ENCODE results near the gene STT3B.

The STT3B gene

DNA sequence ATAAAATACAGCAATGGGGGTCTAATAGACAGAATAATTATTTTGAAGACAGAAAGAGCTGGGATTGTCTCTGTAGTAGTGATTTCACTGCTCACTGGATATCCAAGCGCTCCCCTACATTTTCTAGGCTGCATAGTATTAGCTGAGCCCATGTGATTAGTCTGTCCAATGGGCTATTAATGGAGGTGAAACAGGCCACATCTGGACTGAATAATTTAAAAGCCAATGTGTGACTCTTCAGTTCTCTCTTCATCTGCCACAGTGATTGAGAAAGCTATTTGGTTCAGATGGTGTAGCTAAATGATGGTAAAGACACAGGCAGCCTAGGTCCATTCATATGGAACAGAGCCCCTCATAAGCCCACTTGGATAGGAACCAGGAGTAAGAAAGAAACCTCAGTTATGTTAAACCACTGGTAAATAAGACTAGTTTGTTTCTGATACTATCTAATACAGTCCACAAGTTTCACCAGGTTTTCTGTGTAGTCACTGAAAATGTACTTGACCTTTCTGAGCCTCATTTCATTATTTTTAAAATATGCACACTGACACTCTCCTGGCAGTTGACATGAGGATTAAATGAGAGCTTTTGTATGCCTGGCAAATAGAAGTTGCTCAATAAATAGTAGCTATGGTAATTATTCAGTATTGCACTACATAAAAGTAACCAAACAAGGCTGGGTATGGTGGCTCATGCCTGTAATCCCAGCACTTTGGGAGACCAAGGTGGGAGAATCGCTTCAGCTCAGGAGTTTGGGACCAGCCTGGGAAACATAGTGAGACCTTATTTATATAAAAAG, 17.0 kb upstream of the STT3B start:
- TF ChIP-seq, protein P1, sequence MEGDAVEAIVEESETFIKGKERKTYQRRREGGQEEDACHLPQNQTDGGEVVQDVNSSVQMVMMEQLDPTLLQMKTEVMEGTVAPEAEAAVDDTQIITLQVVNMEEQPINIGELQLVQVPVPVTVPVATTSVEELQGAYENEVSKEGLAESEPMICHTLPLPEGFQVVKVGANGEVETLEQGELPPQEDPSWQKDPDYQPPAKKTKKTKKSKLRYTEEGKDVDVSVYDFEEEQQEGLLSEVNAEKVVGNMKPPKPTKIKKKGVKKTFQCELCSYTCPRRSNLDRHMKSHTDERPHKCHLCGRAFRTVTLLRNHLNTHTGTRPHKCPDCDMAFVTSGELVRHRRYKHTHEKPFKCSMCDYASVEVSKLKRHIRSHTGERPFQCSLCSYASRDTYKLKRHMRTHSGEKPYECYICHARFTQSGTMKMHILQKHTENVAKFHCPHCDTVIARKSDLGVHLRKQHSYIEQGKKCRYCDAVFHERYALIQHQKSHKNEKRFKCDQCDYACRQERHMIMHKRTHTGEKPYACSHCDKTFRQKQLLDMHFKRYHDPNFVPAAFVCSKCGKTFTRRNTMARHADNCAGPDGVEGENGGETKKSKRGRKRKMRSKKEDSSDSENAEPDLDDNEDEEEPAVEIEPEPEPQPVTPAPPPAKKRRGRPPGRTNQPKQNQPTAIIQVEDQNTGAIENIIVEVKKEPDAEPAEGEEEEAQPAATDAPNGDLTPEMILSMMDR (IDR thresholded peaks at IDR 0.05; ENCODE audit: control insufficient read depth, insufficient read depth, low read depth, low read length, missing control alignments): no peak
- no peak overlapping the region for H3K4me3 ChIP-seq (ENCODE audit: control insufficient read depth, low read depth, low read length)
- no peak for DNase-seq (ENCODE audit: low read depth)

- TF ChIP-seq, protein P1 (IDR thresholded peaks at IDR 0.05; ENCODE audit: control insufficient read depth, insufficient read depth, low read depth, low read length, missing control alignments): no peak
- no peak for DNase-seq (ENCODE audit: low read depth)
- H3K4me3 ChIP-seq (ENCODE audit: control insufficient read depth, low read depth, low read length): no peak overlapping the region
These were observed 16.0 kb upstream of the STT3B start for GRCh38 chr3:31516757-31517156.

DNA sequence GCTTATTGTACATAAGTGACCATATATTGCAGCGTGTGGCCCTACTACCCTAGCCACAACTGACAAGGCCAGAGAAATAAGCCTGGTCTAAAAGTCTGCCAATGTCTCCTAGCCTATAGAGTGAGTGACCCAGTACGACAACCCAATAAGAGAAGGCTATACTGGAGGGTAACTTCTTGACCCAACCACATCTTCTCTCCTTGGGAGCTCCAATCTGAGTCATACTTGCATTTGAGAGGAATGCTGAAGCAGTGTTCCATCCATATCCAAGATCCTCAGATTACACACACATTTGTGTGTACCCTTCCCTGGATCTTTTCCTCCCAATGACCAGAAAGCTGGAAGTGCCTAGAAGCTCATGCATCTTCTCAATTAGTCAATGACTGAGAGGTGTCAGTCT, 11.3 kb upstream of the STT3B start:
- H3K4me3 ChIP-seq (ENCODE audit: control insufficient read depth, low read depth, low read length): no peak overlapping the region
- TF ChIP-seq, protein P1 (IDR thresholded peaks at IDR 0.05; ENCODE audit: control insufficient read depth, insufficient read depth, low read depth, low read length, missing control alignments): no peak
- no peak for DNase-seq (ENCODE audit: low read depth)

DNA sequence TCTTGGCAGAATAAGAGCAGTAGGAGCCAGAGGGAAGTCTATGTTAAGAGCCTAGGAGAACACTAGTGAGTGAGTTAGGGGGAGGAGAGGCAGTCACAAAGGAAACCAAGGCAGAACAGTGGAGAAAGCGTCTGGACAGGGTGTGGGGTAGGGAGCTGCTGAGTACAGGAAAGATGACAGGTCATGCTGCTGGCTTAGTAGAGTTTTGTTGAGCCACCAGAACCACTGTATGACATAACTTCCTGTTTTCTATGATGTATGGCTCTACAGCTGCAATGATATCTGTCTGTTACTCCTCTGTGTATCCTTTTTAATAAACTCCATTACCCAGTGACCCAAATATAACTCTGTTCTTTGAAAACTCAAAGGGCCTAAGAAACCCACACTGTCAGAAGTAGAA, 10.6 kb upstream of the STT3B start:
- TF ChIP-seq, protein P1 (IDR thresholded peaks at IDR 0.05; ENCODE audit: control insufficient read depth, insufficient read depth, low read depth, low read length, missing control alignments): no peak
- no peak overlapping the region for H3K4me3 ChIP-seq (ENCODE audit: control insufficient read depth, low read depth, low read length)
- DNase-seq (ENCODE audit: low read depth): no peak

DNA sequence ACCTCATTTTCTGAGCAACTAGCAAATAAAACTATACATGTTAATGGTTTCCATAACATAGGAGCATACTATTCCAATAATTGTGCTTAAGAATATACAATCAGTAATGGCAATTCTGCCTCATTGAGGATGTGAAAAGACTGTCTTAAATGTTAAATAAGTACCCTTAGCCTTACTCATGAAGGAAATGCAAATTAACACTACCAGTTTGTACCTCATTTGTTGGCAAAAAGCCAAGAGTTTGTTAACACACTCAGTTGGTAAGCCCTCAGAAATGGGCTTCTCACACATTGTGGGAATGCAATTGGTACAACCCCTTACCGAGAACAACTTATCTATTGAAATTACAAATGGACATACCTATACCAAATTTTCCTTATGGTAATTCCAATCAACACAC, 9.2 kb upstream of the STT3B start:
- no peak for DNase-seq (ENCODE audit: low read depth)
- TF ChIP-seq, protein P1 (IDR thresholded peaks at IDR 0.05; ENCODE audit: control insufficient read depth, insufficient read depth, low read depth, low read length, missing control alignments): no peak
- no peak overlapping the region for H3K4me3 ChIP-seq (ENCODE audit: control insufficient read depth, low read depth, low read length)

GRCh38 chr3:31525532-31525931, 7.2 kb upstream of the STT3B start:
- DNase-seq (ENCODE audit: low read depth): no peak
- H3K4me3 ChIP-seq (ENCODE audit: control insufficient read depth, low read depth, low read length): no peak overlapping the region
- TF ChIP-seq, protein P1 (IDR thresholded peaks at IDR 0.05; ENCODE audit: control insufficient read depth, insufficient read depth, low read depth, low read length, missing control alignments): no peak

All from AG09309 (cell line).